ENCODE results near the gene FGF13.

FGF13 gene

GRCh38 chrX:138651494-138651893 is 60.0 kb downstream of the FGF13 start:
- no peak for DNase-seq

GRCh38 chrX:138648568-138648967 is 62.9 kb downstream of the FGF13 start:
- DNase-seq = no peak

- DNase-seq = no peak
These were observed 72.5 kb downstream of the FGF13 start for GRCh38 chrX:138638996-138639395.

Measured in RPMI8226 (cell line).